ENCODE data around the gene MAP7. TPM values are rescaled to one million over a fixed set of nuclear protein-coding genes. Genes with fewer than 3 reads are reported as not detected.

Gene MAP7
- total and polyA plus RNA-seq, 2 donors (not counting 3 experiments of a cell fraction or from before 2014, with no cell fraction given), result 0.07 to 0.42 TPM

DNA sequence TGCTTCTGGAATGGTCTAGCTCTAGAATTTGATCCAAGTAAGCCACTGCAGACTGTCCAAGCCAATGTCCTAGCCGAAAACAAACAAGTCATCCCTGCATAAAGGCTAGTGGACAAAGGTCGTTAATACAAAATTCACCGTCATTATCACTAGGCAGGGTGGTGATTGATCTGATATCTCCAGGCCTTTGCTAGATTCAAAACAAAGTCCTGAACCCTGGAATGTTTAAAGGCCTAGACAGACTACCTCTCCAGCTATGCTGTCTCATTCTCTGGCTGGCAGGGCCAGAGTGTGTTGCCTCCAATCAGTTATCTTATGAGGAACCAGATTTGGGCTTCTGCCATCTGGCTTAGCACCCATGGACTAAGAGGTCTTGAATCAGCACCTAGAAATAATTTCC, 38.3 kb downstream of the MAP7 start:
- dilution Hi-C loops (cut with MboI; ENCODE audit: extremely low pct_ligation_motif_present, low sequenced_read_pairs) (no loop called here), intact Hi-C loops (cut with micrococcal nuclease) (no loop called here)
- BruUV-seq (replicated peaks), result no TSS peak
- ChIA-PET CTCF (interaction anchor here (1.1 kb wide), 1 partner anchor 13 kb away, joined by 3 read pairs; no protein-coding TSS in a partner anchor), POLR2A (no interaction called here)
- Histone ChIP-seq H3K4me3 (replicated peaks in 1 of 3; ENCODE audit: insufficient read depth in 1 of 3, low read depth in 1 of 3, low read length in 3 of 3) (no peak overlapping the region), H2AFZ (ENCODE audit: low read depth, low read length) (no peak overlapping the region), H3K9me3 (replicated peaks; ENCODE audit: control insufficient read depth, insufficient read depth, low read length) (no peaks in the 10 kb centered on the region), H3K9me1 (replicated peaks; ENCODE audit: control insufficient read depth, extremely low read depth, insufficient read depth, low read length) (no peaks in the 10 kb centered on the region), H3K9ac (replicated peaks; ENCODE audit: extremely low read depth, insufficient read depth, low read length) (no peak overlapping the region), H3K79me2 (ENCODE audit: control insufficient read depth, insufficient read depth, low read length) (no peaks in the 10 kb centered on the region), H4K20me1 (replicated peaks; ENCODE audit: control insufficient read depth, extremely low read depth, insufficient read depth, low read length) (no peaks in the 10 kb centered on the region), H3K27me3 (ENCODE audit: control insufficient read depth in 2 of 2, insufficient read depth in 2 of 2, low read length in 2 of 2) (peaks cover 0 to 2% of the 10 kb centered on the region in 2 experiments), H3K27ac (ENCODE audit: insufficient read depth, low read depth, low read length) (no peak overlapping the region), H3K36me3 (ENCODE audit: control insufficient read depth in 2 of 2, extremely low read depth in 1 of 2, insufficient read depth in 2 of 2, low read length in 2 of 2) (no peaks in the 10 kb centered on the region), H3K4me2 (ENCODE audit: insufficient read depth, low read length) (no peak overlapping the region), H3K4me1 (ENCODE audit: control insufficient read depth, extremely low read depth, insufficient read depth, low read length) (no peaks in the 10 kb centered on the region)
- DNase-seq (ENCODE audit: low read depth, low spot score) (no peak), FAIRE-seq (no peak)
- no peak for TF ChIP-seq MYC (IDR thresholded peaks at IDR 0.05; ENCODE audit: low read depth, low read length)
- TF ChIP-seq, protein P1, sequence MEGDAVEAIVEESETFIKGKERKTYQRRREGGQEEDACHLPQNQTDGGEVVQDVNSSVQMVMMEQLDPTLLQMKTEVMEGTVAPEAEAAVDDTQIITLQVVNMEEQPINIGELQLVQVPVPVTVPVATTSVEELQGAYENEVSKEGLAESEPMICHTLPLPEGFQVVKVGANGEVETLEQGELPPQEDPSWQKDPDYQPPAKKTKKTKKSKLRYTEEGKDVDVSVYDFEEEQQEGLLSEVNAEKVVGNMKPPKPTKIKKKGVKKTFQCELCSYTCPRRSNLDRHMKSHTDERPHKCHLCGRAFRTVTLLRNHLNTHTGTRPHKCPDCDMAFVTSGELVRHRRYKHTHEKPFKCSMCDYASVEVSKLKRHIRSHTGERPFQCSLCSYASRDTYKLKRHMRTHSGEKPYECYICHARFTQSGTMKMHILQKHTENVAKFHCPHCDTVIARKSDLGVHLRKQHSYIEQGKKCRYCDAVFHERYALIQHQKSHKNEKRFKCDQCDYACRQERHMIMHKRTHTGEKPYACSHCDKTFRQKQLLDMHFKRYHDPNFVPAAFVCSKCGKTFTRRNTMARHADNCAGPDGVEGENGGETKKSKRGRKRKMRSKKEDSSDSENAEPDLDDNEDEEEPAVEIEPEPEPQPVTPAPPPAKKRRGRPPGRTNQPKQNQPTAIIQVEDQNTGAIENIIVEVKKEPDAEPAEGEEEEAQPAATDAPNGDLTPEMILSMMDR (IDR thresholded peaks at IDR 0.05; ENCODE audit: extremely low read depth in 1 of 2, insufficient read depth in 1 of 2, low read depth in 1 of 2, low read length in 2 of 2), result no peak
- TF ChIP-seq FOS (IDR thresholded peaks at IDR 0.05; ENCODE audit: borderline replicate concordance, insufficient read depth, low read length), result no peak
- no peak for TF ChIP-seq JUN (IDR thresholded peaks at IDR 0.05; ENCODE audit: borderline replicate concordance, insufficient read depth, insufficient read length, low read depth)
- TF ChIP-seq POLR2AphosphoS5 (IDR thresholded peaks at IDR 0.05; ENCODE audit: insufficient read depth, low read depth, low read length), result no peak
- no peak for TF ChIP-seq GATA2 (IDR thresholded peaks at IDR 0.05; ENCODE audit: insufficient read depth, insufficient read length, low read depth, low read length)
- no peak for TF ChIP-seq EZH2 (IDR thresholded peaks at IDR 0.05; ENCODE audit: borderline replicate concordance, low read depth, low read length, severe bottlenecking)
- TF ChIP-seq, protein P2, sequence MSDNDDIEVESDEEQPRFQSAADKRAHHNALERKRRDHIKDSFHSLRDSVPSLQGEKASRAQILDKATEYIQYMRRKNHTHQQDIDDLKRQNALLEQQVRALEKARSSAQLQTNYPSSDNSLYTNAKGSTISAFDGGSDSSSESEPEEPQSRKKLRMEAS (IDR thresholded peaks at IDR 0.05; ENCODE audit: insufficient read depth, insufficient read length), result no peak
